H1 (cell line): ENCODE data around the gene SLC25A42. TPM values are rescaled to one million over a fixed set of nuclear protein-coding genes. Genes with fewer than 3 reads are reported as not detected.

ENCODE experiments used
- CBX5 ChIP-seq: fragments of 300-800, 300-1000 bp; sonication (generic); IDR thresholded peaks from 2 replicates; pipeline ENCODE4 v1.7.1; 2016; ENCODE audit warnings: antibody characterized with exemption, low read length, low read depth
- GABPA ChIP-seq: IDR thresholded peaks from 2 replicates; pipeline ENCODE4 v1.6.1; 2011; ENCODE audit warnings: mild to moderate bottlenecking, low read length, moderate library complexity, borderline replicate concordance; ENCODE audit not compliant: insufficient read depth
- GTF2F1 ChIP-seq: IDR thresholded peaks from 2 replicates; pipeline ENCODE4 v1.6.1; 2012; ENCODE audit warnings: low read depth, low read length, improper control_type of control experiment, borderline replicate concordance
- JUN ChIP-seq: IDR thresholded peaks from 2 replicates; pipeline ENCODE4 v1.6.1; 2011; ENCODE audit warnings: low read depth, mild to moderate bottlenecking, improper control_type of control experiment, low read length
- JUND ChIP-seq: IDR thresholded peaks from 2 replicates; pipeline ENCODE4 v1.6.1; 2011; ENCODE audit warnings: mild to moderate bottlenecking, improper control_type of control experiment, low read length
- KDM5A ChIP-seq: fragments of 200-600 bp; IDR thresholded peaks from 2 replicates; pipeline ENCODE4 v1.7.1; 2012; ENCODE audit warnings: mild to moderate bottlenecking, low read length, inconsistent platforms, mixed read lengths
- MAFK ChIP-seq: IDR thresholded peaks from 2 replicates; pipeline ENCODE4 v1.6.1; 2012; ENCODE audit warnings: low read depth, mild to moderate bottlenecking, improper control_type of control experiment, low read length
- POLR2AphosphoS5 ChIP-seq: IDR thresholded peaks from 2 replicates; pipeline ENCODE4 v1.6.1; 2011; ENCODE audit warnings: low read depth, low read length
- RFX5 ChIP-seq: IDR thresholded peaks from 2 replicates; pipeline ENCODE4 v1.6.1; 2011; ENCODE audit warnings: low read depth, low read length, improper control_type of control experiment, borderline replicate concordance
- SAP30 ChIP-seq: fragments of 300-600 bp; sonication (generic); IDR thresholded peaks from 2 replicates; pipeline ENCODE4 v1.7.1; 2012; ENCODE audit warnings: low read length, moderate library complexity, mild to moderate bottlenecking, inconsistent platforms; ENCODE audit not compliant: insufficient read depth, insufficient replicate concordance
- SP4 ChIP-seq: IDR thresholded peaks from 2 replicates; pipeline ENCODE4 v1.6.1; 2012; ENCODE audit warnings: low read length, inconsistent platforms
- SRF ChIP-seq: IDR thresholded peaks from 2 replicates; pipeline ENCODE4 v1.6.1; 2011; ENCODE audit warnings: mild to moderate bottlenecking, low read depth, low read length, moderate library complexity
- polyA plus RNA-seq, 7 experiments: library from polyadenylated mRNA; depleted of rRNA in 3 of 7; stranded (reverse) in 5 of 7; unstranded in 2 of 7; fragments of >200 nt in 5 of 7; fragments of 200-250 nt in 2 of 7; gene quantifications; 1 replicate in 5 of 7; 2 replicates in 1 of 7; 4 replicates in 1 of 7; pipeline versions ENCODE4 v1.2.1 to v1.2.3, GENCODE V29; 2011 to 2013; ENCODE audit warnings: missing spikeins in 2 of 7, mixed read lengths in 2 of 7
- total RNA-seq: library from RNA; stranded (reverse); fragmentation: NEBNext Ultra II Directional; extraction: Animal tissue kit (Norgen Biotek cat#: 25700); gene quantifications from 2 replicates; pipeline ENCODE4 v1.2.1, GENCODE V29; 2021
- TF ChIP-seq, protein P1 (sequence below): fragments of 300-600 bp; sonication (generic); IDR thresholded peaks from 2 replicates; pipeline ENCODE4 v1.7.1; 2012; ENCODE audit warnings: low read length, moderate library complexity, mild to moderate bottlenecking, inconsistent platforms; ENCODE audit not compliant: insufficient replicate concordance

The SLC25A42 gene
- total and polyA plus RNA-seq, 2 of the 8 experiments (the other 6 are each of a cell fraction or from before 2014, with no cell fraction given): 5.9 to 6.2 TPM

DNA sequence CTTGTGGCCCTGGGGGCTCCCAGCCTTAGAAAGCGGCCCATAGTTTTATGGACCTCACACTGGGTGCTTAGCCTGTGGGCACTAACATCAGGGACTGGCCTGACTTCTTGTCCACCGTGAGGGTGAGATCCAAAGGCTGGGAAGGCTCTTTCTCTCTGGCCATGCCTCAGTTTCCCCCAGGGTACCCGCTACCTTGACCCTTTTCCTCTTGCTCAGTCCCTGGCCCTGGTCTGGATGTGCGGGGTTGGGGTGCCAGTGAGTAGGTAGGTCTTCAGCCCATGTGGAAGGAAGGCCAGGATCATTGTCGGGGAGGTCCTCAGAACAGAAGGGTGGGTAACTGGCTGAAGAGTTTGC lies 76.1 kb downstream of the SLC25A42 start (continued):
- TF ChIP-seq, protein P1, sequence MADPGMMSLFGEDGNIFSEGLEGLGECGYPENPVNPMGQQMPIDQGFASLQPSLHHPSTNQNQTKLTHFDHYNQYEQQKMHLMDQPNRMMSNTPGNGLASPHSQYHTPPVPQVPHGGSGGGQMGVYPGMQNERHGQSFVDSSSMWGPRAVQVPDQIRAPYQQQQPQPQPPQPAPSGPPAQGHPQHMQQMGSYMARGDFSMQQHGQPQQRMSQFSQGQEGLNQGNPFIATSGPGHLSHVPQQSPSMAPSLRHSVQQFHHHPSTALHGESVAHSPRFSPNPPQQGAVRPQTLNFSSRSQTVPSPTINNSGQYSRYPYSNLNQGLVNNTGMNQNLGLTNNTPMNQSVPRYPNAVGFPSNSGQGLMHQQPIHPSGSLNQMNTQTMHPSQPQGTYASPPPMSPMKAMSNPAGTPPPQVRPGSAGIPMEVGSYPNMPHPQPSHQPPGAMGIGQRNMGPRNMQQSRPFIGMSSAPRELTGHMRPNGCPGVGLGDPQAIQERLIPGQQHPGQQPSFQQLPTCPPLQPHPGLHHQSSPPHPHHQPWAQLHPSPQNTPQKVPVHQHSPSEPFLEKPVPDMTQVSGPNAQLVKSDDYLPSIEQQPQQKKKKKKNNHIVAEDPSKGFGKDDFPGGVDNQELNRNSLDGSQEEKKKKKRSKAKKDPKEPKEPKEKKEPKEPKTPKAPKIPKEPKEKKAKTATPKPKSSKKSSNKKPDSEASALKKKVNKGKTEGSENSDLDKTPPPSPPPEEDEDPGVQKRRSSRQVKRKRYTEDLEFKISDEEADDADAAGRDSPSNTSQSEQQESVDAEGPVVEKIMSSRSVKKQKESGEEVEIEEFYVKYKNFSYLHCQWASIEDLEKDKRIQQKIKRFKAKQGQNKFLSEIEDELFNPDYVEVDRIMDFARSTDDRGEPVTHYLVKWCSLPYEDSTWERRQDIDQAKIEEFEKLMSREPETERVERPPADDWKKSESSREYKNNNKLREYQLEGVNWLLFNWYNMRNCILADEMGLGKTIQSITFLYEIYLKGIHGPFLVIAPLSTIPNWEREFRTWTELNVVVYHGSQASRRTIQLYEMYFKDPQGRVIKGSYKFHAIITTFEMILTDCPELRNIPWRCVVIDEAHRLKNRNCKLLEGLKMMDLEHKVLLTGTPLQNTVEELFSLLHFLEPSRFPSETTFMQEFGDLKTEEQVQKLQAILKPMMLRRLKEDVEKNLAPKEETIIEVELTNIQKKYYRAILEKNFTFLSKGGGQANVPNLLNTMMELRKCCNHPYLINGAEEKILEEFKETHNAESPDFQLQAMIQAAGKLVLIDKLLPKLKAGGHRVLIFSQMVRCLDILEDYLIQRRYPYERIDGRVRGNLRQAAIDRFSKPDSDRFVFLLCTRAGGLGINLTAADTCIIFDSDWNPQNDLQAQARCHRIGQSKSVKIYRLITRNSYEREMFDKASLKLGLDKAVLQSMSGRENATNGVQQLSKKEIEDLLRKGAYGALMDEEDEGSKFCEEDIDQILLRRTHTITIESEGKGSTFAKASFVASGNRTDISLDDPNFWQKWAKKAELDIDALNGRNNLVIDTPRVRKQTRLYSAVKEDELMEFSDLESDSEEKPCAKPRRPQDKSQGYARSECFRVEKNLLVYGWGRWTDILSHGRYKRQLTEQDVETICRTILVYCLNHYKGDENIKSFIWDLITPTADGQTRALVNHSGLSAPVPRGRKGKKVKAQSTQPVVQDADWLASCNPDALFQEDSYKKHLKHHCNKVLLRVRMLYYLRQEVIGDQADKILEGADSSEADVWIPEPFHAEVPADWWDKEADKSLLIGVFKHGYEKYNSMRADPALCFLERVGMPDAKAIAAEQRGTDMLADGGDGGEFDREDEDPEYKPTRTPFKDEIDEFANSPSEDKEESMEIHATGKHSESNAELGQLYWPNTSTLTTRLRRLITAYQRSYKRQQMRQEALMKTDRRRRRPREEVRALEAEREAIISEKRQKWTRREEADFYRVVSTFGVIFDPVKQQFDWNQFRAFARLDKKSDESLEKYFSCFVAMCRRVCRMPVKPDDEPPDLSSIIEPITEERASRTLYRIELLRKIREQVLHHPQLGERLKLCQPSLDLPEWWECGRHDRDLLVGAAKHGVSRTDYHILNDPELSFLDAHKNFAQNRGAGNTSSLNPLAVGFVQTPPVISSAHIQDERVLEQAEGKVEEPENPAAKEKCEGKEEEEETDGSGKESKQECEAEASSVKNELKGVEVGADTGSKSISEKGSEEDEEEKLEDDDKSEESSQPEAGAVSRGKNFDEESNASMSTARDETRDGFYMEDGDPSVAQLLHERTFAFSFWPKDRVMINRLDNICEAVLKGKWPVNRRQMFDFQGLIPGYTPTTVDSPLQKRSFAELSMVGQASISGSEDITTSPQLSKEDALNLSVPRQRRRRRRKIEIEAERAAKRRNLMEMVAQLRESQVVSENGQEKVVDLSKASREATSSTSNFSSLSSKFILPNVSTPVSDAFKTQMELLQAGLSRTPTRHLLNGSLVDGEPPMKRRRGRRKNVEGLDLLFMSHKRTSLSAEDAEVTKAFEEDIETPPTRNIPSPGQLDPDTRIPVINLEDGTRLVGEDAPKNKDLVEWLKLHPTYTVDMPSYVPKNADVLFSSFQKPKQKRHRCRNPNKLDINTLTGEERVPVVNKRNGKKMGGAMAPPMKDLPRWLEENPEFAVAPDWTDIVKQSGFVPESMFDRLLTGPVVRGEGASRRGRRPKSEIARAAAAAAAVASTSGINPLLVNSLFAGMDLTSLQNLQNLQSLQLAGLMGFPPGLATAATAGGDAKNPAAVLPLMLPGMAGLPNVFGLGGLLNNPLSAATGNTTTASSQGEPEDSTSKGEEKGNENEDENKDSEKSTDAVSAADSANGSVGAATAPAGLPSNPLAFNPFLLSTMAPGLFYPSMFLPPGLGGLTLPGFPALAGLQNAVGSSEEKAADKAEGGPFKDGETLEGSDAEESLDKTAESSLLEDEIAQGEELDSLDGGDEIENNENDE: no peak
- TF ChIP-seq SRF: no peak
- TF ChIP-seq JUN: no peak
- TF ChIP-seq JUND: no peak
- TF ChIP-seq KDM5A: no peak
- no peak for TF ChIP-seq SAP30
- no peak for TF ChIP-seq SP4
- no peak for TF ChIP-seq POLR2AphosphoS5
- no peak for TF ChIP-seq GTF2F1
- TF ChIP-seq CBX5: no peak
- TF ChIP-seq MAFK: no peak
- no peak for TF ChIP-seq RFX5
- TF ChIP-seq GABPA: no peak
